Activated T-helper 1 cell treated with anti-CD3 and anti-CD28 coated beads, Interleukin-12 subunit alpha, Interleukin-12 subunit beta, Interleukin-2, Interleukin-4 antibody, amounts not matched to agents 30 ng/mL and 10 ng/mL and 1 ng/mL, durations not matched to agents 14 hours and 24 hours and 36 hours (primary cell): ENCODE data around the gene UBE2V1. TPM values are rescaled to one million over a fixed set of nuclear protein-coding genes. Genes with fewer than 3 reads are reported as not detected.
"Not testable (repeated sequence)": the region's sequence is repeated elsewhere in the genome, so short reads cannot be mapped to it uniquely, and the experiment has no call there.

Experiments used
- DNase-seq: peaks from one replicate; pipeline ENCODE4 v3.0.0; 2021; ENCODE audit warnings: low spot score
- H3K27ac Mint-ChIP-seq: one replicate; pipeline ENCODE4 v1.8.0; 2021; ENCODE audit warnings: mild to moderate bottlenecking, mixed read lengths
- H3K27me3 Mint-ChIP-seq: one replicate; pipeline ENCODE4 v1.8.0; 2022; ENCODE audit warnings: mild to moderate bottlenecking, moderate library complexity, mixed read lengths; ENCODE audit not compliant: insufficient read depth
- H3K36me3 Mint-ChIP-seq: one replicate; pipeline ENCODE4 v1.8.0; 2021; ENCODE audit warnings: low read depth, mixed read lengths
- H3K4me1 Mint-ChIP-seq: one replicate; pipeline ENCODE4 v1.8.0; 2021; ENCODE audit warnings: low read depth, mixed read lengths
- H3K4me3 Mint-ChIP-seq: one replicate; pipeline ENCODE4 v1.8.0; 2021; ENCODE audit warnings: mild to moderate bottlenecking, moderate library complexity, mixed read lengths
- H3K9me3 Mint-ChIP-seq: one replicate; pipeline ENCODE4 v1.8.0; 2021; ENCODE audit warnings: mixed read lengths
- intact Hi-C: fragments of 100-400 bp; cut with micrococcal nuclease; formaldehyde crosslinking; loops from one replicate; pipeline ENCODE4 v1.15.1; 2024
- total RNA-seq: library from RNA; stranded (reverse); gene quantifications from 2 replicates; pipeline ENCODE4 v1.2.3, GENCODE V29; 2022

UBE2V1 gene
- total RNA-seq, 1 donor from 2014 or later = 170 TPM

DNA sequence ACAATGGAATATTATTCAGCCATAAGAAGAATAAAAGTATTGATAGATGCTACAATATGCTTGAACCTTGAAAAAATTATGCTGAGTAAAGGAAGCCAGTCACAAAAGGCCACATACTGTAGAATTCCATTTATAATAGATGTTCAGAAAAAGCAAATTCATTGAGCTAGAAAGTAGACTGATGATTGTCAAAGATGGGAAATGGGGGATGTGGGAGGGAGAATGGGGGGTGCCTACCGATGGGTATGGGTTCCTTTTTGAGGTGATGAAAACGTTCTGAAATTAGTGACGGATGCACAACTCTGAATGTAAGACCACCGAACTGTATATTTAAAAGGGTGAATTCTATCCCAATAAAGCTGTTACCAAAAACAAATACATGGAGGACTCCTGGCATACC is 18.4 kb downstream of the UBE2V1 start:
- no peaks in the 10 kb centered on the region for H3K27me3 Mint-ChIP-seq
- no peak overlapping the region for H3K4me3 Mint-ChIP-seq
- peaks cover 20% of the 10 kb centered on the region for H3K4me1 Mint-ChIP-seq
- no peak overlapping the region for H3K27ac Mint-ChIP-seq
- intact Hi-C loops = no loop called here
- H3K9me3 Mint-ChIP-seq = no peaks in the 10 kb centered on the region
- DNase-seq = no peak
- peaks cover 42% of the 10 kb centered on the region for H3K36me3 Mint-ChIP-seq

DNA sequence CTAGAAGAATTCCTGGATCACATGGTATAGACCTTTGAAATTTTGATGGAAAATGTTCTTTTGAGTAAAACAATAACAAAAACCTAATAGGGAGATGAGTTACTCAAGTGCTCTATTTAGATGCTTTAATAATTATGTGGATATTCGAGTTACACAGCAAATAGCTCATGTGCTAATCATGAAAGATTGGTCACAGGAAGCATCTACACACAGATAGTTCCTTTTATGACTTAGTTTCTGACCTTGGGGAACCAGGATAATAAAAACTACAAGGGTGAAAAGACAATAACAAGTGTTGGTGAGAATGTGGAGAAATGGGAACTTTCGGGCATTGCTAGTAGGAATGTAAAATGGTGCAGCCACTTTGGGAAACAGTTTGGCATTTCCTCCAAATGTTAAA is 19.7 kb downstream of the UBE2V1 start:
- no peak overlapping the region for H3K4me3 Mint-ChIP-seq

DNA sequence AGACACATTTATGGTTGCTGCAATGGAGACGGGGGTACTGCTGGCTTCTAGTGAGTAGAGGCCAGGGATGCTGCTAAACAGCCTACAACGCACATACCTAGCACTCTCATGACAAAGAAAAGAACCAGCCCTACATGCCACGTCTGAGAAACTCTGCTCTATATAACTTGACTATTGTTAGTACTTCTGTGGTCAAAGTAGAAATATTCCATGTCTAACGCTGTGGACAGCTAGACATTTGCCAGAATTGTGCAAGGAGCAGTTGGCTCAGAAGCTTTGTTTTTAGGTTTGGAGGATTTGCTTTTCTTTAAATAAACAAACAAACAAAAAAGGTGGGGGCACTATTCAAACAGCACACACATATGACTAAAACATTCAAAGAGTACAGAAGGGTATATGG is 20.5 kb downstream of the UBE2V1 start:
- H3K27ac Mint-ChIP-seq = no peak overlapping the region
- H3K27me3 Mint-ChIP-seq = no peaks in the 10 kb centered on the region
- H3K36me3 Mint-ChIP-seq = peaks cover 39% of the 10 kb centered on the region
- peaks cover 11% of the 10 kb centered on the region for H3K4me1 Mint-ChIP-seq
- intact Hi-C loops = no loop called here
- no peak overlapping the region for H3K4me3 Mint-ChIP-seq
- no peaks in the 10 kb centered on the region for H3K9me3 Mint-ChIP-seq
- DNase-seq = no peak

More for the DNA sequence above, 19.7 kb downstream of the UBE2V1 start:
- H3K9me3 Mint-ChIP-seq = no peaks in the 10 kb centered on the region
- H3K4me1 Mint-ChIP-seq = peaks cover 11% of the 10 kb centered on the region
- intact Hi-C loops = no loop called here
- no peak for DNase-seq
- H3K27me3 Mint-ChIP-seq = no peaks in the 10 kb centered on the region
- no peak overlapping the region for H3K27ac Mint-ChIP-seq
- H3K36me3 Mint-ChIP-seq = peaks cover 43% of the 10 kb centered on the region

DNA sequence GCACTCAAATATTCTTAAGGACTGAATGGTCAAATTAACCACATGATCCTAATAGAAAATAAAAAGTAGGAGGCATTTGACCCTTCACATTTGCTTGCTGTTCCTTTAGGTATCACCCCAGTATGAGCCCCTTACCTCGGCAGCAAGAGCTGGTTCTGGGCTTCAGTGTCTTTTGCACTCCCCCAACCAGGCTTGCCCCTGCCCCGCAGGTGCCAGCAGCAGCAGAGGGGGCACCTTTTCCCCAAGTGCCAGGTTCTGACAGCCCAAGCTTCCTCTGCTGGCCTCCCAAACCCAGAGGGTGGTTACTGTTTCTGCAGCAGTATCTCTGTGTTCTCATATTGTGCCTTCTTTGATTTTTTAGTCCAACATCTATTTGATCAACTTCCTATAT is 23.2 kb downstream of the UBE2V1 start:
- Mint-ChIP-seq H3K4me1 (peaks cover 28% of the 10 kb centered on the region), H3K36me3 (peaks cover 26% of the 10 kb centered on the region), H3K27ac (no peak overlapping the region), H3K9me3 (no peaks in the 10 kb centered on the region), H3K4me3 (no peak overlapping the region), H3K27me3 (no peaks in the 10 kb centered on the region)
- intact Hi-C loops = loop anchor here (5.0 kb wide), 1 partner anchor 112 kb away; no protein-coding TSS in a partner anchor
- no peak for DNase-seq

DNA sequence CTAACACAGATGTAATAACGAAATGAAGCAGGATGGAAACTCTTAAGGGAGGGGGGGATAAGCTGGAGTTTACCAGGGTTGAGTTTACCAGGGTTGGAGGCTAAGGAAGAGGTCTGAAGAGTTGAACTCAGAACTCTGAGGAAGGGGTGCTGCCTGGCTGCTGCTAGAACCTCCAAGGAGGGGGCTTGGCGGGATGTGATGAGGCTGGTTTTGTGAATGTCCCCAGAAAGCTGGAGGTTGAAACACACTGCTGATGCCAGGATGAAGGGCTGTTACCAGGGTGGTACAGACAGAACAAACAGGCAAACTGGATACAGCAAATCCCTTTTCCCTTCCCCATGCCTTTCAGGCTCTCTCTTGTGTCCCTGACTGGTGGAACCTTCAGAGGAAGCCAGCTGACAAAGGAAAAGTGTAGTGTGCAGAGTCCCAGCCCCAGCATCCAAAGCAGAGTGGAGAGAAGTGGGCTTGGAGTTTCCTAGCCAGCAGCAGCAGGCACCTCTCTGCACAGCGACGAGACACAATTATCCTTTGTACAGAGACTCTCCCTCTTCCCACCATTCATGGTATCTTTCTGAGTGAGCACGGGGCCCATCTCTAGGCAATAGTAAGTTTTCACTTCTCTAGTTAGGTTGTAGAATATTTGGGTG is 23.7 kb downstream of the UBE2V1 start:
- DNase-seq = no peak
- H3K9me3 Mint-ChIP-seq = no peaks in the 10 kb centered on the region
- H3K4me1 Mint-ChIP-seq = peaks cover 28% of the 10 kb centered on the region
- H3K27me3 Mint-ChIP-seq = no peaks in the 10 kb centered on the region
- H3K27ac Mint-ChIP-seq = peak overlapping the region; percentile 2
- H3K36me3 Mint-ChIP-seq = peaks cover 21% of the 10 kb centered on the region
- intact Hi-C loops = loop anchor here (5.0 kb wide), 1 partner anchor 112 kb away; no protein-coding TSS in a partner anchor
- H3K4me3 Mint-ChIP-seq = no peak overlapping the region

DNA sequence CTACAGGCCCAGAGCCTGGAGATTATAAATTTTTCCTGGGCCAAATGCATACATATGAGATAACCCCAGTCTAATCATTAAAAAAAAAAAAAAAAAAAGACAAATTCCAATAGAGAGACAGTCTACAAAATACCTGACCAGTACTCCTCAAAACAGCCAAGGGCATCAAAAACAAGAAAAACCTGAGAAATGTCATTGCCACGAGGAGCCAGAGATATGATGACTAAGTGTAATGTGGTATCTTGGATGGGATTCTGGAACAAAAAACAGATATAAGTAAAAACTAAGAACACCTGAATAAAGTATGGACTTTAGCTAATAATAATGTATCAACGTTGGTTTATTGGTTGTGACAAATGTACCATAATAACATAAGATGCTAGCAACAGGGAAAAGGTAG is 24.9 kb downstream of the UBE2V1 start:
- peaks cover 19% of the 10 kb centered on the region for H3K36me3 Mint-ChIP-seq
- intact Hi-C loops = loop anchor here (5.0 kb wide), 1 partner anchor 111 kb away; no protein-coding TSS in a partner anchor

DNA sequence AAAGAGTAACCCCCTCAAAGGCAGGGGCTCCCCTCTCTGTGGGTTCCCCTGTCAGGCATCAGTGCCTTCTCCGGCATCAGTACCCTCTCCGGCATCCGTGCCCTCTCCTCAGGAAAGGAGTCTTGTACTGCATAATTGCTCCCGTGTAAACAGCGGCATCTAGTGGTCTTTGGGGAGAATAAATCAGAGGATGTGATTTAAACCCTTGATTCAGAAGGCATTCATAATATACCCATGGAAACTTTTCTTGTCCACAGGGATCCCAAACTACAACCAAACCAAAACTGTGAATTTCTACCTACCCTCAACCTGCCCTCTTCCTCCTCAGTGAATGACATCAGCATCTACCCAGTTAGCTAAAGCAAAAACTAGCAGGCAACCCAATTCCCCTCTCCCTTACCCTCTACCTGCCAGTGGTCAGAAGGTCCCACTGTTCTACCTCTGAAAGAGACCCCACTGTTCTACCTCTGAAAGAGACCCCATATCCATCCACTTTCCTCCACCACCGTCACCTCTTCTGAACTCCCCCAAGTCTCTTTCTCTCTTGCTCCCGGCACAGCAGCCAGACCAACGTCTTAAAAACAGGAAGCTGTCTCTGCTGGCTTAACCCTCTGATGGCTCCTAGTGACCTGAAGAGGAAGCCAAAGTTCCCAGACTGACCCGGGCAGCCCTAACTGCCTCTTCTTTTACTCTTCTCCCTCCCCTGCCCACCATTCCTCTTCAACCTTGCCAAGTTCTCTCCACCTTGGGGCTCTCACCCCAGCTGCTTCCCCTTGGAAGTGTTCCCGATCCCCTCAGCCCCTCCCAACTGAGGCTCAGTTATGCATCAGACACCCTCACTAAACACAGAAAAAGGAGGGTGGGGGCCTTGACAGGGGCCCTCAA is 27.2 kb downstream of the UBE2V1 start:
- Mint-ChIP-seq H3K4me1 (peaks cover 22% of the 10 kb centered on the region), H3K27ac (peak overlapping the region; percentile 56), H3K27me3 (no peaks in the 10 kb centered on the region), H3K36me3 (peaks cover 29% of the 10 kb centered on the region), H3K9me3 (no peaks in the 10 kb centered on the region), H3K4me3 (peak overlapping the region; percentile 45)
- intact Hi-C loops = loop anchor here (5.0 kb wide), 1 partner anchor 108 kb away; no protein-coding TSS in a partner anchor
- peak; percentile 25 for DNase-seq

More for the DNA sequence above, 24.9 kb downstream of the UBE2V1 start:
- H3K27ac Mint-ChIP-seq = no peak overlapping the region
- no peaks in the 10 kb centered on the region for H3K9me3 Mint-ChIP-seq
- no peak for DNase-seq
- no peak overlapping the region for H3K4me3 Mint-ChIP-seq
- no peaks in the 10 kb centered on the region for H3K27me3 Mint-ChIP-seq
- peaks cover 27% of the 10 kb centered on the region for H3K4me1 Mint-ChIP-seq

DNA sequence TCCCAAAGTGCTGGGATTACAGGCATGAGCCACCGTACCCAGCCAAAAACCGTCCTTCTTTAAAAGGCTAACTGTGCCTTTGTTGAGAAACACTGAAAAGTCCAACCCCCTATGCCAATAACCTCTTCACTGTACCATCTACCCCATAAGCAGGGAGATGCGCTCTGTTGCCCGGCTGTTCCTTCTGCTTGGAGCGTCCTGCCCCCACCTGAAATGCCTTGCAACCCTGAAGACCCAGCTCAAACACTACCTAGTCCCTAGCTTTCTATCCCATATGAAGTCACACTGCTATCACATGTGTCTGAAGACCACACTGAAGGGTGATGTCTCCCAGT is 27.8 kb downstream of the UBE2V1 start:
- no peaks in the 10 kb centered on the region for H3K27me3 Mint-ChIP-seq
- intact Hi-C loops = loop anchor here (5.0 kb wide), 1 partner anchor 108 kb away; no protein-coding TSS in a partner anchor
- peaks cover 25% of the 10 kb centered on the region for H3K36me3 Mint-ChIP-seq
- no peak for DNase-seq
- H3K27ac Mint-ChIP-seq = no peak overlapping the region
- peaks cover 17% of the 10 kb centered on the region for H3K4me1 Mint-ChIP-seq
- no peak overlapping the region for H3K4me3 Mint-ChIP-seq
- no peaks in the 10 kb centered on the region for H3K9me3 Mint-ChIP-seq

DNA sequence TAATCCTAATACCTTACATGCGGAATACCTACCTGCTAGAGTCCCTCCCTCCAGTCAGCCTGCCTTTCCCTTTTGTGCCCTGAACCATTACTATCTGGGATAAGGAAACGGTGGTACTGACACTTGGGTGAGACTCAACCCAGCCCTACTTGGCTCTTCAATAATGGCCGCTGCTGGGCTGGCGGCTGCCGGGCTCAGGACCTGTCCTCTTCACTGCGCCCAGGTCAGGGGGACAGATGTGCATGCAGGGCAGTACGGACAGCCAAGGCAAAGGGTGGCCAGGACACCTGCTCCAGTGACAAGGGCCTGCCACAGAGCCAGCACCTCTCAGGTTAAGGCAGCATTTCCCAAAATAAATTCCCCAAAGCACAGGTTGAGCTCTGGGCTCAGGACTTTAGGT is 29.9 kb downstream of the UBE2V1 start:
- H3K36me3 Mint-ChIP-seq = peaks cover 22% of the 10 kb centered on the region
- no peak overlapping the region for H3K4me3 Mint-ChIP-seq
- H3K9me3 Mint-ChIP-seq = no peaks in the 10 kb centered on the region
- DNase-seq = no peak
- H3K27ac Mint-ChIP-seq = no peak overlapping the region
- intact Hi-C loops = no loop called here
- peaks cover 17% of the 10 kb centered on the region for H3K4me1 Mint-ChIP-seq
- no peaks in the 10 kb centered on the region for H3K27me3 Mint-ChIP-seq

DNA sequence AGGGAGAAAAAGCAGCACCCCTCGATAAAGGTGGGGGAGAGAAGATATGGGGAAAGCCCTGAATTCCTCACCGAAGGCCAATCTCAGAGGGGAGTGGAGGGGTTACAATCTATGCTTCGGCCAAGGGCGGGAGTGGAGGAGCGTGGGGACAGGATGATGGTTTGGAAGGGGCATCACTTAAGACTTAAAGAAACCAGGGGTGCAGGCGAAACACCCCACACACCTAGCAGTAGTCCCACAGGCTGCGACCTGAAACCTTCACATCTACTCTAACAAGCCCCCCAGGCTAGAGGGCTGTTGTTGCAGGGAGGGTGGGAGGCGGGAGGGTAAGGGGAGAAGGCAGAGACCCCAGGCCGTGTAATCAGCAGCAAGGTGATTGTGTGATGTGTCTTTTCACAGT is 30.9 kb downstream of the UBE2V1 start:
- DNase-seq, H3K4me3 Mint-ChIP-seq, H3K9me3 Mint-ChIP-seq, H3K27me3 Mint-ChIP-seq, intact Hi-C loops, H3K27ac Mint-ChIP-seq: not testable (repeated sequence)
- Mint-ChIP-seq H3K4me1 (peaks cover 17% of the 10 kb centered on the region), H3K36me3 (peaks cover 22% of the 10 kb centered on the region)

DNA sequence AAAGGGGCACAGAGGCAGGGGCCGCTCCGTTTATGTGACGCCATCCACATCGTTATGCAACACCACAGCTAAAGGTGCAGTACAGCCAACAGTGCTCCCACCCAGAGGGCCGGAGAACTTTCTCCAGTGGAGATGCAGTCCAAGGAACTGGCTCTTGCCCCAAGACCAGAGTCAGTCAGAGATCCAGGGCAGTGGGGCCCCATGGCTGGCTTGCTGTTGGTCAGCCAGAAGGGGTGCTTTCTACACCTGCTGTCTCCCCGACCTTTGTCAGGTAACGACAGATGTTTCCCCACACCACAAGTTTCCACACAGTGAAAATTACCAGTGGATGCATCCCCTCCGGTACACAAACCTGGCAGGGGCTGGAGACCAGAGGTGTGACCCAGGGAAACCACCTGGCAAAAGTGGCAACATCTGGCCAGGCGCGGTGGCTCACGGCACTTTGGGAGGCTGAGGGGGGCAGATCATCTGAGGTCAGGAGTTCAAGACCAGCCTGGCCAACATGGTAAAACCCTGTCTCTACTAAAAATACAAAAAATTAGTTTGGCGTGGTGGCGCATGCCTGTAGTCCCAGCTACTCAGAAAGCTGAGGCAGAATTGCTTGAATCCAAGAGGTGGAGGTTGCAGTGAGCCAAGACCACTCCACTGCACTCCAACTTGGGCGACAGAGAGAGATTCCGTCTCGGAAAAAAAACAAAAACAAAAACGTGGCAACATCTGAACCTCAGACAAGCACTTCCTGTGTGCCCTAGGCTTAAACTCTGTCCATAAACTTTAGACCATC is 34.9 kb downstream of the UBE2V1 start:
- H3K4me3 Mint-ChIP-seq = no peak overlapping the region
- peaks cover 6% of the 10 kb centered on the region for H3K4me1 Mint-ChIP-seq
- intact Hi-C loops = no loop called here
- no peak for DNase-seq
- no peak overlapping the region for H3K27ac Mint-ChIP-seq
- H3K27me3 Mint-ChIP-seq = no peaks in the 10 kb centered on the region
- H3K9me3 Mint-ChIP-seq = no peaks in the 10 kb centered on the region
- H3K36me3 Mint-ChIP-seq = peaks cover 14% of the 10 kb centered on the region

DNA sequence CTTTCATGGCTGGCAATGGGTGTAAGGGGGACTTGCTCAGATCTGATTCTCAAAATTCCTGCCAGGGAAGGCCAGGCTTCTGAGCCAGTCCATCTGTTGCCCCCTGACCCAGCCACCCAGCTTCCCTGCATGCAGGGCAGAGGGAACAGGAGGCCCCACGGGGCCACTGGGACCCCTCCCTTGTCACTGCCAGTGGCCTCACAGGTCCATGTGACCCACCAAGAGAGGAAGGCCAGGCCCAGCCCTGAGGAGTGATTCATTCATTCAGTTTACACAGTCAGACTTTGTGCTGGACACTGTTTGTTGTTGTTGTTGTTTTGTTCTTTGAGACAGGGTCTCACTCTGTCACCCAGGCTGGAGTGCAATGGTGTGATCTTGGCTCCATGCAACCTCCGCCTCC is 39.5 kb downstream of the UBE2V1 start:
- Mint-ChIP-seq H3K36me3 (no peaks in the 10 kb centered on the region), H3K27me3 (peaks cover 7% of the 10 kb centered on the region), H3K4me3 (no peak overlapping the region), H3K4me1 (peaks cover 12% of the 10 kb centered on the region), H3K9me3 (no peaks in the 10 kb centered on the region), H3K27ac (no peak overlapping the region)
- DNase-seq = no peak
- intact Hi-C loops = no loop called here
